Vagina (tissue), 2 donors: Measurements from ENCODE around the gene RANBP3L.

ENCODE experiments used
- POLR2A ChIP-seq, 2 donors: fragments of 450-650 bp; IDR thresholded peaks; one replicate each; pipeline ENCODE4 v1.6.1; 2017; ENCODE audit warnings: antibody characterized with exemption in 2 of 2, mild to moderate bottlenecking in 2 of 2, moderate library complexity in 2 of 2
- POLR2AphosphoS5 ChIP-seq, 2 donors: sonication (generic); formaldehyde crosslinking; IDR thresholded peaks; one replicate each; pipeline ENCODE4 v1.9.0; 2017; ENCODE audit warnings: antibody characterized with exemption in 2 of 2, mild to moderate bottlenecking in 2 of 2, low read depth in 1 of 2; ENCODE audit not compliant: insufficient read depth in 1 of 2
- TF ChIP-seq, protein P1 (sequence below), 3 experiments: fragments of 450-650 bp in 2 of 3; fragments of 200-600 bp in 1 of 3; sonication (generic) in 1 of 3; IDR thresholded peaks; one replicate each; pipeline ENCODE4 v1.5.1; 2017 to 2019; ENCODE audit warnings: antibody characterized with exemption in 3 of 3, mild to moderate bottlenecking in 2 of 3, moderate library complexity in 2 of 3

DNA sequence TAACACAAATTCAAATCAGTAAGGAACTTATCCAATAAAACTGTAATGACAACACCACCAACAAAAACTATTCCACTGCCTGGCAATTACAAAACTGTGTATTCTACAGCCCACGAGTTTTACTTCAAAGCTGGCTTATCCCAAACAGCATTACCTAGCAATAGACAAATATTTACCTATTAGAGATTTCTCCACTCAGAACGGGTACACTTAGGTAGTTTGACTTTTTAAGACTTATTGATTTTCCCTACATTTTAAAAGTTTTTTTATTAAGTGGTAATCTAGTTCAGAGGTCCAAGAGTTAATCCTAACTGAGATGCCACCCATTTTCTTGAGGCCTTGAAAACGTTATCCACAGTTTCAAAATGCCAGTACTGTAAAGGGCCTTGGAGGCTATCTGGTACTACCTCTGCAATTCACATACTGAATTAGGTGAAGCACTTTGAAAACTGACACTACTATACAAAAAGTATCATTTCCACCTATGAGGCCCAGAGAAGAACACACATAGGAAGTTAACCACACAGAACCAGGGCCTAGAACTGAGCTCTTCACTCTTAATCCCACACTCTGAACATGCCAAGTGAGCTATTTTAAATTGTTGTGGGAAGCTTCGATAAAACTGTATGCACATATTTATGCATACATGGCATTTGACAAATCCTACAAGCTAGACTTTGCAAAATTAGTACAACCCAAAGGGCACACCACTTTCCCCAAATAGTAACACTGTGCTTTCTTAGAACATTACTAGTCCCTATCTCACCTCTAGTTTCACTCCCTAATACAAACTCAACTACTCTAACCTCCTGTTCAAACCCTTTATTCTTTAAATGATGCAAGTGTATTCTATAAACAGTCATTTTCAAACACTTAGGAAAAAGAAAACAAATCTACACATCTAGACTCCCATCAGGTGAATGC lies 62.1 kb downstream of the RANBP3L start:
- no peak for TF ChIP-seq POLR2A (IDR thresholded peaks at IDR 0.05)
- TF ChIP-seq, protein P1, sequence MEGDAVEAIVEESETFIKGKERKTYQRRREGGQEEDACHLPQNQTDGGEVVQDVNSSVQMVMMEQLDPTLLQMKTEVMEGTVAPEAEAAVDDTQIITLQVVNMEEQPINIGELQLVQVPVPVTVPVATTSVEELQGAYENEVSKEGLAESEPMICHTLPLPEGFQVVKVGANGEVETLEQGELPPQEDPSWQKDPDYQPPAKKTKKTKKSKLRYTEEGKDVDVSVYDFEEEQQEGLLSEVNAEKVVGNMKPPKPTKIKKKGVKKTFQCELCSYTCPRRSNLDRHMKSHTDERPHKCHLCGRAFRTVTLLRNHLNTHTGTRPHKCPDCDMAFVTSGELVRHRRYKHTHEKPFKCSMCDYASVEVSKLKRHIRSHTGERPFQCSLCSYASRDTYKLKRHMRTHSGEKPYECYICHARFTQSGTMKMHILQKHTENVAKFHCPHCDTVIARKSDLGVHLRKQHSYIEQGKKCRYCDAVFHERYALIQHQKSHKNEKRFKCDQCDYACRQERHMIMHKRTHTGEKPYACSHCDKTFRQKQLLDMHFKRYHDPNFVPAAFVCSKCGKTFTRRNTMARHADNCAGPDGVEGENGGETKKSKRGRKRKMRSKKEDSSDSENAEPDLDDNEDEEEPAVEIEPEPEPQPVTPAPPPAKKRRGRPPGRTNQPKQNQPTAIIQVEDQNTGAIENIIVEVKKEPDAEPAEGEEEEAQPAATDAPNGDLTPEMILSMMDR (IDR thresholded peaks at IDR 0.05): no peak
- no peak for TF ChIP-seq POLR2AphosphoS5 (IDR thresholded peaks at IDR 0.05; ENCODE audit: insufficient read depth in 1 of 2, low read depth in 1 of 2)
